ENCODE measurements around the gene MGAT1. TPM values are rescaled to one million over a fixed set of nuclear protein-coding genes. Genes with fewer than 3 reads are reported as not detected.
"Not testable (repeated sequence)": the region's sequence is repeated elsewhere in the genome, so short reads cannot be mapped to it uniquely, and the experiment has no call there.

MGAT1 gene
- polyA plus RNA-seq, 3 donors: 231 to 523 (median 385) TPM

DNA sequence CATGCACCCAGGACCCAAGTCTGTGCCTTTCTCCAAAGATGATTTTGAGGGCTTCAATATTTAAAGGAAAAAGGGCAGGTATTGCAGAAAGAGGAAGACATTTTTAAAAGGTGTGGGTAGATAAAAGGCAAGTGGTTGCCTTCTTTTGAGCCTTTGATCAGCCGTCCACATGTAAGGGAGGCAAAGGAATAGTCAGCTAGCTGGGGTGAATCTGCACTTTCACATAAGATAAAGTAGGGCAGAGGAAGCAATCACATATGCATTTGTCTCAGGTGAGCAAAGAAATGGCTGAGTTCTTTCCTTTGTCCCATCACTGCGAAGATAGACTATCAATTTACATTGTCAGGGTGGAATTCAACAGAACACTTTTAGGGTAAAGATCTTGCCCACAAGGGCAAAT is 19.9 kb downstream of the MGAT1 start:
- Mint-ChIP-seq H3K9me3 (peaks cover 0 to 2% (median 0%) of the 10 kb centered on the region in 7 donors), H3K4me1 (peaks cover 24% of the 10 kb centered on the region), H3K27me3 (ENCODE audit: low read depth in 3 of 3) (peaks cover 1 to 2% (median 2%) of the 10 kb centered on the region in 3 donors), H3K4me3 (no peak overlapping the region), H3K36me3 (peaks cover 27 to 32% of the 10 kb centered on the region in 2 donors), H3K27ac (no peak overlapping the region)
- Histone ChIP-seq H3K4me3 (replicated peaks in 1 of 3; ENCODE audit: low read depth in 2 of 3, low read length in 3 of 3) (no peak overlapping the region), H3K27me3 (ENCODE audit: control insufficient read depth in 2 of 2, insufficient read depth in 2 of 2, low read length in 2 of 2) (no peaks in the 10 kb centered on the region), H3K9ac (ENCODE audit: insufficient read depth, low read length, poor library complexity, severe bottlenecking) (no peak overlapping the region), H3K79me2 (ENCODE audit: insufficient read depth, low read length) (peaks cover 7% of the 10 kb centered on the region), H3K4me2 (replicated peaks; ENCODE audit: extremely low read depth, low read length, poor library complexity, severe bottlenecking) (no peak overlapping the region), H4K20me1 (ENCODE audit: insufficient read depth, low read length) (peaks cover 70% of the 10 kb centered on the region), H3K9me3 (replicated peaks in 1 of 2; ENCODE audit: control insufficient read depth in 1 of 2, insufficient read depth in 1 of 2, low read length in 2 of 2) (no peaks in the 10 kb centered on the region), H3K4me1 (ENCODE audit: control insufficient read depth in 1 of 2, insufficient read depth in 2 of 2, low read length in 2 of 2) (no peaks in the 10 kb centered on the region), H2AFZ (ENCODE audit: insufficient read depth, low read depth, low read length, poor library complexity, severe bottlenecking) (no peak overlapping the region), H3K36me3 (replicated peaks in 1 of 2; ENCODE audit: control insufficient read depth in 1 of 2, insufficient read depth in 2 of 2, low read length in 2 of 2) (peaks cover 3 to 18% of the 10 kb centered on the region in 2 donors), H3K27ac (ENCODE audit: low read depth in 1 of 2, low read length in 2 of 2) (no peak overlapping the region)
- intact Hi-C loops (cut with micrococcal nuclease): loop anchor here in 1 of 2 donors (10.0 kb wide), 1 partner anchor 372 kb away; no protein-coding TSS in a partner anchor
- no peak for DNase-seq
- 100% methylated on average over 1 of the region's 2 CpGs for WGBS (ENCODE audit: insufficient coverage)
- TF ChIP-seq, protein P1, sequence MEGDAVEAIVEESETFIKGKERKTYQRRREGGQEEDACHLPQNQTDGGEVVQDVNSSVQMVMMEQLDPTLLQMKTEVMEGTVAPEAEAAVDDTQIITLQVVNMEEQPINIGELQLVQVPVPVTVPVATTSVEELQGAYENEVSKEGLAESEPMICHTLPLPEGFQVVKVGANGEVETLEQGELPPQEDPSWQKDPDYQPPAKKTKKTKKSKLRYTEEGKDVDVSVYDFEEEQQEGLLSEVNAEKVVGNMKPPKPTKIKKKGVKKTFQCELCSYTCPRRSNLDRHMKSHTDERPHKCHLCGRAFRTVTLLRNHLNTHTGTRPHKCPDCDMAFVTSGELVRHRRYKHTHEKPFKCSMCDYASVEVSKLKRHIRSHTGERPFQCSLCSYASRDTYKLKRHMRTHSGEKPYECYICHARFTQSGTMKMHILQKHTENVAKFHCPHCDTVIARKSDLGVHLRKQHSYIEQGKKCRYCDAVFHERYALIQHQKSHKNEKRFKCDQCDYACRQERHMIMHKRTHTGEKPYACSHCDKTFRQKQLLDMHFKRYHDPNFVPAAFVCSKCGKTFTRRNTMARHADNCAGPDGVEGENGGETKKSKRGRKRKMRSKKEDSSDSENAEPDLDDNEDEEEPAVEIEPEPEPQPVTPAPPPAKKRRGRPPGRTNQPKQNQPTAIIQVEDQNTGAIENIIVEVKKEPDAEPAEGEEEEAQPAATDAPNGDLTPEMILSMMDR (IDR thresholded peaks at IDR 0.05): no peak

GRCh38 chr5:180781900-180782326 is 20.7 kb downstream of the MGAT1 start:
- not testable (repeated sequence) for H3K27me3 Mint-ChIP-seq (ENCODE audit: low read depth in 3 of 3); H3K4me3 ChIP-seq (replicated peaks in 1 of 3; ENCODE audit: low read depth in 2 of 3, low read length in 3 of 3); H3K4me1 ChIP-seq (ENCODE audit: control insufficient read depth in 1 of 2, insufficient read depth in 2 of 2, low read length in 2 of 2); H3K9me3 ChIP-seq (replicated peaks in 1 of 2; ENCODE audit: control insufficient read depth in 1 of 2, insufficient read depth in 1 of 2, low read length in 2 of 2); H3K36me3 ChIP-seq (replicated peaks in 1 of 2; ENCODE audit: control insufficient read depth in 1 of 2, insufficient read depth in 2 of 2, low read length in 2 of 2); H3K27ac ChIP-seq (ENCODE audit: low read depth in 1 of 2, low read length in 2 of 2); H3K27me3 ChIP-seq (ENCODE audit: control insufficient read depth in 2 of 2, insufficient read depth in 2 of 2, low read length in 2 of 2); H3K4me3 Mint-ChIP-seq; H2AFZ ChIP-seq (ENCODE audit: insufficient read depth, low read depth, low read length, poor library complexity, severe bottlenecking); H3K4me2 ChIP-seq (replicated peaks; ENCODE audit: extremely low read depth, low read length, poor library complexity, severe bottlenecking); H3K9me3 Mint-ChIP-seq; H3K9ac ChIP-seq (ENCODE audit: insufficient read depth, low read length, poor library complexity, severe bottlenecking); H3K79me2 ChIP-seq (ENCODE audit: insufficient read depth, low read length); DNase-seq
- peaks cover 18% of the 10 kb centered on the region for H3K4me1 Mint-ChIP-seq
- peaks cover 62% of the 10 kb centered on the region for H4K20me1 ChIP-seq (ENCODE audit: insufficient read depth, low read length)
- H3K36me3 Mint-ChIP-seq: peaks cover 22 to 27% of the 10 kb centered on the region in 2 donors
- peak overlapping the region in 3 of 7 donors; percentile 28 to 56 (median 48) for H3K27ac Mint-ChIP-seq
- 84% methylated on average over 10 of the region's 14 CpGs for WGBS (ENCODE audit: insufficient coverage)
- intact Hi-C loops (cut with micrococcal nuclease): loop anchor here in 1 of 2 donors (10.0 kb wide), 1 partner anchor 373 kb away; no protein-coding TSS in a partner anchor
